Mammary epithelial cell (primary cell): ENCODE measurements around the gene CD160.

ENCODE experiments used
- CTCF ChIP-seq, 2 donors: IDR thresholded peaks in 1 of 2; conservative IDR thresholded peaks in 1 of 2; 2 replicates each; pipeline ENCODE4 v1.5.1; 2011 to 2012; ENCODE audit warnings: inconsistent platforms in 2 of 2, low read length in 2 of 2, mild to moderate bottlenecking in 2 of 2, control low read depth in 1 of 2, low read depth in 1 of 2; ENCODE audit not compliant: insufficient read depth in 1 of 2; ENCODE audit errors: extremely low read depth in 1 of 2
- EZH2 ChIP-seq: IDR thresholded peaks from 2 replicates; pipeline ENCODE4 v1.6.1; 2012; ENCODE audit warnings: low read length, inconsistent platforms, borderline replicate concordance

DNA sequence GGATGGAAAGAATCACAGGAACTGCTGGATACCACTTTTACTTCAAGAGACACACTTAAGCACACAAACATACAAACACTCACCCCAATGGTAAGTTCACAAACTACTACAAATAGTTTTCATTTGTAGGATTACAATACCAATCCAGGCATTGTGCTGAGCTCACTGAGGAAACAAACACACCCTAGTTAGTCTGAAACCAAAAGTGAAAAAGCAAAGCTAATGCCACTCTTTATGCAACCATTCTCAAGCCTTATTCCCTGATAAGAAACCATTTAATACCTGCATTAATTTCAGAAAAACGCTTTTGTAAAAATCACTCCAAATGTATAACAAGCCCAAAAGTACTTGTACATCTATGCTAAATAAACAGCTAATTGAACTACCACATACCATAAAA is 66.2 kb downstream of the CD160 start:
- TF ChIP-seq CTCF (conservative IDR thresholded peaks at IDR 0.05 in 1 of 2, IDR thresholded peaks at IDR 0.05 in 1 of 2; ENCODE audit: extremely low read depth in 1 of 2, insufficient read depth in 1 of 2, low read depth in 1 of 2, low read length in 2 of 2) (no peak), EZH2 (no peak)
